Prostate gland (tissue), 2 donors: ENCODE results near the gene DYNLT3. TPM values are rescaled to one million over a fixed set of nuclear protein-coding genes. Genes with fewer than 3 reads are reported as not detected.

ENCODE experiments used
- DNase-seq: peaks from one replicate; pipeline ENCODE4 v3.0.0-alpha.2; 2019; ENCODE audit warnings: low spot score
- H3K27ac ChIP-seq, 2 donors: fragments of 200-600 bp; sonication (generic); 2 replicates each; pipeline ENCODE4 v1.5.1; 2017 to 2019
- H3K27me3 ChIP-seq: fragments of 200-600 bp; sonication (generic); replicated peaks from 2 replicates; pipeline ENCODE4 v1.5.1; 2019; ENCODE audit not compliant: insufficient read depth
- H3K36me3 ChIP-seq, 2 donors: fragments of 200-600 bp; sonication (generic); 1 replicate in 1 of 2; 2 replicates in 1 of 2; pipeline versions ENCODE4 v1.5.1 to v1.8.1; 2017 to 2019
- H3K4me1 ChIP-seq: fragments of 200-600 bp; sonication (generic); replicated peaks from 2 replicates; pipeline ENCODE4 v1.5.1; 2019
- H3K4me3 ChIP-seq, 2 donors: fragments of 200-600 bp; sonication (generic); 2 replicates each; pipeline ENCODE4 v1.5.1; 2017 to 2019
- H3K9me3 ChIP-seq: fragments of 200-600 bp; sonication (generic); 2 replicates; pipeline ENCODE4 v1.5.1; 2017
- CTCF ChIP-seq, 4 experiments: fragments of 200-600 bp in 2 of 4; fragments of 450-650 bp in 2 of 4; sonication (generic) in 2 of 4; IDR thresholded peaks; 1 replicate in 3 of 4; 2 replicates in 1 of 4; pipeline ENCODE4 v1.5.1; 2016 to 2019; ENCODE audit warnings: antibody characterized with exemption in 4 of 4, mild to moderate bottlenecking in 2 of 4, moderate library complexity in 2 of 4
- POLR2A ChIP-seq: fragments of 450-650 bp; IDR thresholded peaks from one replicate; pipeline ENCODE4 v1.6.1; 2016; ENCODE audit warnings: antibody characterized with exemption, mild to moderate bottlenecking
- POLR2AphosphoS5 ChIP-seq: sonication (generic); formaldehyde crosslinking; IDR thresholded peaks from one replicate; pipeline ENCODE4 v1.6.1; 2017; ENCODE audit warnings: antibody characterized with exemption
- WGBS: methylation state at CpG from one replicate; pipeline ENCODE4 v1.1.5; 2018; 5-methylcytosine and 5-hydroxymethylcytosine counted together
- intact Hi-C: fragments of 100-400 bp; cut with DNase I; formaldehyde crosslinking; loops from one replicate; pipeline ENCODE4 v1.14.2; 2022
- total RNA-seq, 2 donors: library from RNA; depleted of rRNA; stranded (reverse); fragments of >200 nt; gene quantifications; one replicate each; pipeline ENCODE4 v1.1.0, GENCODE V29; 2016

The DYNLT3 gene
- total RNA-seq, 2 donors from 2014 or later: 15.2 to 25.7 TPM

GRCh38 chrX:37815366-37815765 lies 32.0 kb downstream of the DYNLT3 start:
- no peaks in the 10 kb centered on the region for H3K4me1 ChIP-seq
- no peak overlapping the region for H3K27ac ChIP-seq
- no peaks in the 10 kb centered on the region for H3K36me3 ChIP-seq
- WGBS: 86% methylated on average over 5 of the region's 5 CpGs
- H3K27me3 ChIP-seq: no peaks in the 10 kb centered on the region
- DNase-seq: no peak
- intact Hi-C loops: no loop called here
- TF ChIP-seq POLR2AphosphoS5 (no peak), CTCF (IDR thresholded peaks at IDR 0.05) (no peak), POLR2A (no peak)
- H3K4me3 ChIP-seq: no peak overlapping the region
- H3K9me3 ChIP-seq: no peaks in the 10 kb centered on the region

GRCh38 chrX:37813570-37813969 lies 33.8 kb downstream of the DYNLT3 start:
- no peak overlapping the region for H3K27ac ChIP-seq
- H3K4me3 ChIP-seq: no peak overlapping the region
- DNase-seq: no peak
- intact Hi-C loops: no loop called here
- WGBS: 69% methylated on average over 4 of the region's 4 CpGs
- no peaks in the 10 kb centered on the region for H3K9me3 ChIP-seq
- no peaks in the 10 kb centered on the region for H3K4me1 ChIP-seq
- no peaks in the 10 kb centered on the region for H3K27me3 ChIP-seq
- TF ChIP-seq CTCF (IDR thresholded peaks at IDR 0.05) (no peak), POLR2AphosphoS5 (no peak), POLR2A (no peak)
- no peaks in the 10 kb centered on the region for H3K36me3 ChIP-seq

GRCh38 chrX:37812110-37812509 lies 35.3 kb downstream of the DYNLT3 start:
- Histone ChIP-seq H3K27ac (no peak overlapping the region), H3K36me3 (no peaks in the 10 kb centered on the region), H3K4me3 (no peak overlapping the region), H3K9me3 (no peaks in the 10 kb centered on the region), H3K4me1 (no peaks in the 10 kb centered on the region), H3K27me3 (no peaks in the 10 kb centered on the region)
- no peak for TF ChIP-seq POLR2AphosphoS5
- TF ChIP-seq CTCF (IDR thresholded peaks at IDR 0.05): no peak
- no peak for TF ChIP-seq POLR2A
- intact Hi-C loops: no loop called here
- WGBS: 23% methylated on average over 1 of the region's 1 CpG
- no peak for DNase-seq

GRCh38 chrX:37809970-37810369 lies 37.4 kb downstream of the DYNLT3 start:
- H3K9me3 ChIP-seq: no peaks in the 10 kb centered on the region
- DNase-seq: no peak
- H3K36me3 ChIP-seq: no peaks in the 10 kb centered on the region
- H3K27ac ChIP-seq: no peak overlapping the region
- no peaks in the 10 kb centered on the region for H3K27me3 ChIP-seq
- H3K4me1 ChIP-seq: no peaks in the 10 kb centered on the region
- 89% methylated on average over 2 of the region's 2 CpGs for WGBS
- no peak for TF ChIP-seq CTCF (IDR thresholded peaks at IDR 0.05)
- TF ChIP-seq POLR2AphosphoS5: no peak
- no peak for TF ChIP-seq POLR2A
- intact Hi-C loops: no loop called here
- H3K4me3 ChIP-seq: no peak overlapping the region

GRCh38 chrX:37803057-37803456 lies 44.3 kb downstream of the DYNLT3 start:
- intact Hi-C loops: no loop called here
- H3K4me3 ChIP-seq: no peak overlapping the region
- no peaks in the 10 kb centered on the region for H3K9me3 ChIP-seq
- TF ChIP-seq POLR2A (no peak), CTCF (IDR thresholded peaks at IDR 0.05) (no peak), POLR2AphosphoS5 (no peak)
- no peaks in the 10 kb centered on the region for H3K27me3 ChIP-seq
- no peak overlapping the region for H3K27ac ChIP-seq
- no peaks in the 10 kb centered on the region for H3K36me3 ChIP-seq
- H3K4me1 ChIP-seq: no peaks in the 10 kb centered on the region
- no peak for DNase-seq
- 47% methylated on average over 2 of the region's 2 CpGs for WGBS
